ENCODE data around the gene GHRL. TPM values are rescaled to one million over a fixed set of nuclear protein-coding genes. Genes with fewer than 3 reads are reported as not detected.

The GHRL gene, protein sequence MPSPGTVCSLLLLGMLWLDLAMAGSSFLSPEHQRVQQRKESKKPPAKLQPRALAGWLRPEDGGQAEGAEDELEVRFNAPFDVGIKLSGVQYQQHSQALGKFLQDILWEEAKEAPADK
- polyA plus RNA-seq (2011; rRNA removed) (not detected in 2 replicates), polyA plus RNA-seq (2017; fragmentation: RNase III; extraction: RNeasy Plus Mini Kit Qiagen cat#74134 plus additional on column Dnase treatment) (0.31 TPM in 1 of 3 replicates, not detected in the others), polyA minus RNA-seq (2011; rRNA and poly(A)+ RNA removed) (0.49 TPM in 1 of 2 replicates, not detected in the other)
- polyA plus RNA-seq (2012; cell fraction: cytosol; rRNA removed) = 0.05 TPM in 1 of 2 replicates, not detected in the other
- polyA plus RNA-seq (2012; cell fraction: nucleus; rRNA removed) = 0.59 and 1.0 TPM in 2 replicates

DNA sequence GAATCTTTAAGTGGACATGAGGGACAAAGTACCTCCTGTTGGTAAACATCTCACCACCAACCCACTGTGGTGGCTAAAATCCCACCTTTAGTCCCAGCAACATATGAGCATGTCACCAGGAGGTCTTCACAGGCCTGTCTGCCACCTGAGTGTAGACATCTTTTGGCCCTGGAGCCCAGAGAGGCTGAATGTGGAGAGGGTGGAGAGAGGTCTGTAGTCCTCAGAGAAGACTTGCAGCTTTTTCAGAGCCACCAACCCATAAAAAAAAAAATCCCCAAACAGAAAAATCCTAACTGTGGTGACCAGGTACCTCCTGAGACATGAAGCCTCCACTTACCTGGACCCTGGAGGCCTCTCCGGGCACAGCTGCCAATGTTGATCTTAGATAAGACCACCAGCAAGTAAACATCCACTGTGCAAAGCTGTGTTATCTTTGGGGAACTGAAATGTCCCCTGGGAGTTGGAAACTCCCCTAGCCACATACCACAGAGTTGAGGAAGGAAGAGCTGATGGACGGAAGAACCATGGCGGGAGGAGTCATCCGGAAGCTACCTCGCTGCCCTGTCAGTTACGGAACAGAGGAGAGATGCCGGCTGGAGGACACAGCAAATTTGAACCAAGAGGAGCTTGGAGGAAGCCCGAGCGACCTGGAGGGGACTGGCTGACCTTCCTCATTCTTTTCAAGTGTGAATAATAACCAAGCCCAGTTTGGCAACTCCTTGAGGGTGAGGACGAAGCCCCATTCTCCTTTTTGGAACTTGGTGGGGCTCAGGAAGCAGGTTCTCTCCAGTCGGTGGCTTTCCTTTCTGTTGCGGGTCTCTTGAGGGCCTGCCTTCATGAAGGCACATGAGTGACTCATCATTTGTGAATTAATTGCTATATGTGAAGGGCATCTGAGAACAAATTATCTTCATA is at the start of gene GHRL:
TSS of gene GHRL (minus strand) at position 443 of the 915 bp plus-strand sequence. CDS start 2,767 bp downstream, outside the sequence.
- ATAC-seq = no peak

DNA sequence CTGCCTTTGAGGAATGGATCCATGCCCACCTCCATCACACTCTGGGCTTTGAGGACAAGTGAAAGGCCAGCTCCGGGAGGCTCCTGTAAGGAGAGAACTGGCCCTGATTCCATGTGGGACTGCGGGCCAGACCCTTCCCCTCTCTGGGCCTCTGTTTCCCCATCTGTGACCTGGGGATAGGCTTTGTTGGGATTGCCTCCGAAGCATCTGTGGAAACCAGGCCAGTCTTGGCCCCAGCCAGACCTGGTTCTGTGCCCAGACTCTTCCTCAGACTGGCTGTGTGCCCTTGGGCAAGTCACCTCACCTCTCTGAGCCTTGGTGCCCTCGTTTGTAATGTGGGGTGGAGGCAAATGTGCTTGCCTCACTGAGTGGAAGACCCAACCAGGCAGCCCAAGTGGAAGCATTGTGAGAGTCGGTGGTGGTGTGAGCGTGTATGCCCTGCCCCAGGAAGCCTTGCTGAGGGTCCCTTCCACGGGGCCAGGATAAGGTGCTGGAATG is 49.2 kb upstream of the GHRL start:
- H3K4me2 ChIP-seq = no peak overlapping the region
- no peaks in the 10 kb centered on the region for H3K9me3 ChIP-seq
- CTCF ChIA-PET = interaction anchor here (1.0 to 10.4 kb wide), 6 partner anchors 7 to 814 kb away, joined by 3 to 121 read pairs (median 4); no protein-coding TSS in a partner anchor
- H3K4me1 ChIP-seq = no peaks in the 10 kb centered on the region
- POLR2A ChIA-PET = no interaction called here
- no peak for DNase-seq (ENCODE audit: low read depth in 1 of 2, low spot score in 1 of 2)
- WGBS (ENCODE audit: missing lambda C conversion rate) = 45% methylated on average over 7 of the region's 7 CpGs
- no peak overlapping the region for H3K4me3 ChIP-seq
- FAIRE-seq = no peak
- ATAC-seq = no peak
- TF ChIP-seq HES2 (IDR thresholded peaks at IDR 0.05) = no peak
- no peak for TF ChIP-seq CBX2 (IDR thresholded peaks at IDR 0.05; ENCODE audit: borderline replicate concordance, low read depth)
- TF ChIP-seq RARB (CRISPR knock-in tag; IDR thresholded peaks at IDR 0.05) = no peak
- TF ChIP-seq KDM5A (IDR thresholded peaks at IDR 0.05) = no peak
- no peak overlapping the region for H3K27ac ChIP-seq

More for the DNA sequence above, at the start of gene GHRL:
- Histone ChIP-seq H3K27ac (no peak within 1 kb of the TSS), H3K4me3 (no peak within 1 kb of the TSS), H3K4me2 (no peak within 1 kb of the TSS), H3K9me3 (no peaks in the 10 kb centered on the region), H3K4me1 (no peaks in the 10 kb centered on the region)
- no peak for TF ChIP-seq HES2 (IDR thresholded peaks at IDR 0.05)
- TF ChIP-seq EHF (CRISPR knock-in tag; IDR thresholded peaks at IDR 0.05) = no peak
- TF ChIP-seq FOSB (CRISPR knock-in tag; IDR thresholded peaks at IDR 0.05) = no peak
- no peak for TF ChIP-seq KDM5A (IDR thresholded peaks at IDR 0.05)
- no peak for TF ChIP-seq HOXA7 (CRISPR knock-in tag; IDR thresholded peaks at IDR 0.05)
- TF ChIP-seq EP300 (IDR thresholded peaks at IDR 0.05) = no peak
- TF ChIP-seq CHD2 (IDR thresholded peaks at IDR 0.05; ENCODE audit: low read length, partially characterized antibody) = no peak
- no peak for TF ChIP-seq NPAS2 (CRISPR knock-in tag; IDR thresholded peaks at IDR 0.05; ENCODE audit: borderline replicate concordance)
- no peak for TF ChIP-seq GATA3 (IDR thresholded peaks at IDR 0.05; ENCODE audit: borderline replicate concordance)
- 93% methylated on average over 12 of the region's 12 CpGs for WGBS (ENCODE audit: missing lambda C conversion rate)
- FAIRE-seq (no peak), DNase-seq (ENCODE audit: low read depth in 1 of 2, low spot score in 1 of 2) (no peak)
- CTCF ChIA-PET = interaction anchor here (1.2 to 4.2 kb wide), 2 partner anchors 8 to 12 kb away, joined by 3 to 16 read pairs; no protein-coding TSS in a partner anchor
- POLR2A ChIA-PET = interaction anchor here (1.2 kb wide), 1 partner anchor 11 kb away, joined by 3 read pairs; no protein-coding TSS in a partner anchor

DNA sequence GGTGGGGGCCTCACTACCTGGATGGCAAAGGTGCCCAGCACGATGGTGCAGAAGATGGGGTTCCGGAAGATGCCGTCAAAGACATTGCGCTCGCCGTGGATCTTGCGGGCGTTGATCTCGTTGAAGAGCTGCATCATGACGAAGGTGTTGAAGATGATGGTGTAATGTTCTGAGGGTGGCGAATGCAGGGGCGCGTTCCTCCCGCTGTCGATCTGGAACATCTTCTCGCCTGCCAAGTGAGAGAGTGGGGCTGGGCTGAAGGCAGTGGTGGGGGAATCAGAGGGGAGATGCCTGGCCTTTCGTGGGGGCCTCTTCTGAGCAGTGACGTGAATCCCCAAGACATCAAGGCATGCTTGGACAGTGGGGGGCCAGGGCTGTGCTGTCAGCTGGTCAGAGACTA is 47.7 kb upstream of the GHRL start:
- ATAC-seq (no peak), FAIRE-seq (no peak), DNase-seq (ENCODE audit: low read depth in 1 of 2, low spot score in 1 of 2) (no peak)
- H3K27ac ChIP-seq = no peak overlapping the region
- TF ChIP-seq MAFK (IDR thresholded peaks at IDR 0.05; ENCODE audit: partially characterized antibody) = no peak
- TF ChIP-seq, protein P1, sequence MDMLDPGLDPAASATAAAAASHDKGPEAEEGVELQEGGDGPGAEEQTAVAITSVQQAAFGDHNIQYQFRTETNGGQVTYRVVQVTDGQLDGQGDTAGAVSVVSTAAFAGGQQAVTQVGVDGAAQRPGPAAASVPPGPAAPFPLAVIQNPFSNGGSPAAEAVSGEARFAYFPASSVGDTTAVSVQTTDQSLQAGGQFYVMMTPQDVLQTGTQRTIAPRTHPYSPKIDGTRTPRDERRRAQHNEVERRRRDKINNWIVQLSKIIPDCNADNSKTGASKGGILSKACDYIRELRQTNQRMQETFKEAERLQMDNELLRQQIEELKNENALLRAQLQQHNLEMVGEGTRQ (IDR thresholded peaks at IDR 0.05) = no peak
- TF ChIP-seq HOXB13 (CRISPR knock-in tag; IDR thresholded peaks at IDR 0.05; ENCODE audit: low read depth) = no peak
- TF ChIP-seq NFE2L2 (conservative IDR thresholded peaks at IDR 0.05; ENCODE audit: low read length) = no peak
- TF ChIP-seq HOXA7 (CRISPR knock-in tag; IDR thresholded peaks at IDR 0.05) = no peak
- H3K4me2 ChIP-seq = no peak overlapping the region
- 77% methylated on average over 18 of the region's 18 CpGs for WGBS (ENCODE audit: missing lambda C conversion rate)
- H3K4me1 ChIP-seq = no peaks in the 10 kb centered on the region
- POLR2A ChIA-PET = no interaction called here
- CTCF ChIA-PET = interaction anchor here (0.9 to 10.4 kb wide), 4 partner anchors 11 to 400 kb away, joined by 3 to 121 read pairs (median 4); no protein-coding TSS in a partner anchor
- no peak overlapping the region for H3K4me3 ChIP-seq
- H3K9me3 ChIP-seq = no peaks in the 10 kb centered on the region
